ENCODE measurements around the gene ECPAS.

DNA sequence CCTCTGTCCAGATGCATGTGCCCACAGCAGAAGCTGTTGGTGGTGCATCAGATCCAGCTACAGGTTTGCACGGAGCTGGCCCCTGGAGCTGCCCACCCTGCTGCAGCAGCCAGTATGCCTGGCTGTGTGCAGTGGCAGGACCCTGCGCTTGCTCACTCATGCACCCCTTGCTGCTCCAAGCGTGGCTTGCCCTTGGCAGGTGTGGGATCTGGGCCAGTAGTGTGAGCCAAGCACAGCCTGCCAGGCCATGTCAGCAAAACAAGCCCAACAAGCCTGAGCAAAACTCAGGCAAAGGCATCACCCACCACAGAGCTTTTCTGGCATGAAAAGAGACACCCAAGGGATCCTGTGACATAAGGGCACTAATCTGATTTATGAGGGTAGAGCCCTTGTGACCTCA, 18.3 kb upstream of the ECPAS start:
- TF ChIP-seq, protein P1, sequence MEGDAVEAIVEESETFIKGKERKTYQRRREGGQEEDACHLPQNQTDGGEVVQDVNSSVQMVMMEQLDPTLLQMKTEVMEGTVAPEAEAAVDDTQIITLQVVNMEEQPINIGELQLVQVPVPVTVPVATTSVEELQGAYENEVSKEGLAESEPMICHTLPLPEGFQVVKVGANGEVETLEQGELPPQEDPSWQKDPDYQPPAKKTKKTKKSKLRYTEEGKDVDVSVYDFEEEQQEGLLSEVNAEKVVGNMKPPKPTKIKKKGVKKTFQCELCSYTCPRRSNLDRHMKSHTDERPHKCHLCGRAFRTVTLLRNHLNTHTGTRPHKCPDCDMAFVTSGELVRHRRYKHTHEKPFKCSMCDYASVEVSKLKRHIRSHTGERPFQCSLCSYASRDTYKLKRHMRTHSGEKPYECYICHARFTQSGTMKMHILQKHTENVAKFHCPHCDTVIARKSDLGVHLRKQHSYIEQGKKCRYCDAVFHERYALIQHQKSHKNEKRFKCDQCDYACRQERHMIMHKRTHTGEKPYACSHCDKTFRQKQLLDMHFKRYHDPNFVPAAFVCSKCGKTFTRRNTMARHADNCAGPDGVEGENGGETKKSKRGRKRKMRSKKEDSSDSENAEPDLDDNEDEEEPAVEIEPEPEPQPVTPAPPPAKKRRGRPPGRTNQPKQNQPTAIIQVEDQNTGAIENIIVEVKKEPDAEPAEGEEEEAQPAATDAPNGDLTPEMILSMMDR (IDR thresholded peaks at IDR 0.05) = no peak
- TF ChIP-seq POLR2A (IDR thresholded peaks at IDR 0.05) = no peak
